ENCODE results near the gene DNAJC3.

- TF ChIP-seq CTCF (IDR thresholded peaks at IDR 0.05) (no peak), ZFX (IDR thresholded peaks at IDR 0.05; ENCODE audit: borderline replicate concordance) (no peak)
Measured at GRCh38 chr13:95627590-95627989, 49.3 kb upstream of the DNAJC3 start.
